KOPT-K1 (cell line): Measurements from ENCODE around the gene DLG2.

Source experiments
- H3K27ac ChIP-seq: fragments of 200-600 bp; sonication (generic); 2 replicates; pipeline ENCODE4 v1.5.1; 2016; ENCODE audit warnings: antibody characterized with exemption, mild to moderate bottlenecking, low read depth, low read length; ENCODE audit not compliant: poor library complexity, severe bottlenecking
- H3K36me3 ChIP-seq: fragments of 200-600 bp; sonication (generic); 2 replicates; pipeline ENCODE4 v1.5.1; 2017; ENCODE audit warnings: antibody characterized with exemption, mild to moderate bottlenecking, low read length, moderate library complexity; ENCODE audit not compliant: insufficient read depth
- H3K9me3 ChIP-seq: fragments of 200-600 bp; sonication (generic); 2 replicates; pipeline ENCODE4 v1.5.1; 2017; ENCODE audit warnings: antibody characterized with exemption, low read length, mild to moderate bottlenecking; ENCODE audit not compliant: insufficient read depth, poor library complexity, severe bottlenecking

The DLG2 gene

GRCh38 chr11:84089072-84090057 lies 1537.8 kb downstream of the DLG2 start:
- H3K27ac ChIP-seq = no peak overlapping the region
- H3K9me3 ChIP-seq = no peaks in the 10 kb centered on the region
- H3K36me3 ChIP-seq = no peaks in the 10 kb centered on the region

DNA sequence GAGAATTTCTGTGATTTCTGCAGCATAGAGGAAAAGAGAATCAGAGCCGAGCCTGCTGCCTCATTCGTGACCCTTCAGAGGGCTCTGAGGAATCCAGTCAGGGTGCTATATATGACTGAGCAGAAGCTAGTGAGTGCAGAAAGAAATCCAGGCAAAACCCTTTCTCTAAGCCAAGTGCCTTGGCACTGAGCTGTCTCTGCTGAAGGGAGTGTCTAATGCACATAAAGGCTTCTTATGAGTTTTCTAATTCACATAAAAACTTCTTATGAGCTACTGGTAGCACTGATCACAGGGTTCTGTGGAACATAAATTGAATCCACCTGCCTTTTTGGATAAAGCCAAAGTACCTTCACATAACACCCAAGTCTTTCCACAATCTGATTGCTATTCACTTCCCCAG lies 1555.3 kb downstream of the DLG2 start:
- no peak overlapping the region for H3K27ac ChIP-seq
- H3K9me3 ChIP-seq = no peaks in the 10 kb centered on the region
- no peaks in the 10 kb centered on the region for H3K36me3 ChIP-seq

DNA sequence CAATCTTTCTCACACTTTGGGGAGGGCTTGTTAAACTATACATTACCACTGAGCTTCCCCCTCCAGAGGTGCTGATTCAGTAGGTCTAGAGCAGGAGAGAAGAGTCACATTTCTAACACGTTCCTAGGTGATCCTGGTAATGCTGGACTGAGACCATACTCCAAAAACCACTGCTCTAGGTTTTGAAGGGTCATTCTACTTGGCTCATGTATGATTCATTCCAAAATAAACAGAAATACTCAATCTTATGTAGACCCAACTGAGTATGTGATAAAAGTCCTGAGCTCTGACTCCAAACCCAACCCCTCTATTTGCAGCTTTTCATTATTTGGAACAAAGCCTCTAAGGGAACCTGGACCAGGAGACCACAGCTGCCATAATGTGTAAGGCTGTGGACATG lies 1558.1 kb downstream of the DLG2 start:
- no peaks in the 10 kb centered on the region for H3K9me3 ChIP-seq
- no peaks in the 10 kb centered on the region for H3K36me3 ChIP-seq
- H3K27ac ChIP-seq = no peak overlapping the region

DNA sequence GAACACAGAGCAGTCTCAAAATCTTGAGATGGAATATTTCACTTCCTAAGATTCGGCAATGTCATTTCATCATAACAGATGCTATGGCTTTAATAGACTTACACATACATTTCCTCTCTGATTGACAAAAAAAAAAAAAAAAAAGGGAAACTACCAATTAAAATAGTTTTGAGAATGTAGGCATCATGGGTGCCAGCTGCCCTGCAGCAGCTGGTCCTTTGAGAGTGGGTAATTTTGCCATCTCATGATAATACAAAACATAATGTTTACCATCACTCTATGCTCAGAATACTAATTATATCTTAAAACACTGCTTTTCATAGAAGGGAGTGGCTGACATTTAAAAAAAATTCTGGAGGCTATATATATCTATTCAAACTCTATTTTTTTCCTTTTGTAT lies 1565.4 kb downstream of the DLG2 start:
- Histone ChIP-seq H3K36me3 (no peaks in the 10 kb centered on the region), H3K9me3 (no peaks in the 10 kb centered on the region), H3K27ac (no peak overlapping the region)

DNA sequence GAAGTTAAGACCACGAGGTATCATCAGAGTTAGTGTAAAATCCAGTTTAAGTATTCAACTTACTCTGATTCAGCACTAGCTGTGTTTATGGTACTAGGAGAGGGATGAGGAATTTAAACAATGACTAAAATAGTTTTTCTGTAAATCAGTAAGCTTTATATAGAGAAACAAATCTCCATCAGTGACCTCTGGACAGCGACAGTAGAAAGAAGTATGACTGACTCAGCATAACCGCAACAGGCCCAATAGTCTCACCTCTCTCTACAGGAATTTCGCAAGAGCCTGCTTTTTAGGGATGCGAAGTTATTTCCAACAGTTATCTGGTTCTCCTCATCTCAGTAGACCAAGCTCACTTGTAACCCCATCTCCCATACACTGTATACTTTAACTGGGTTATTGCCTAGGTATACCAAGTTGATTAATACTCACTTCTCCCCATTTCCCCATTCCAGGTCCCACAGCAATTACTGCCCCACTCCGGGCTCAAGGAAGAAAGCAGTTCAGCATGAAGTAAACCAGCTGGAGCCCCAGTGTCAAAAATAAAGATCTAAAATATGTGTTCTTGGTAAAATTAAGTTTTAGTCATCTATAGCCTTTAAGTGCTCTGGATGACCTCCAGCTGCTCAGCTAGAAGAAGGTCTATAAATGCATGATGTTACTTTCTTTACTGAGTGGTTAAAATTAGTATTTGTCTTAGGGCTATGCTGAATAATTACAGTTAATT lies 1570.3 kb downstream of the DLG2 start:
- no peaks in the 10 kb centered on the region for H3K36me3 ChIP-seq
- H3K27ac ChIP-seq = no peak overlapping the region
- H3K9me3 ChIP-seq = no peaks in the 10 kb centered on the region

DNA sequence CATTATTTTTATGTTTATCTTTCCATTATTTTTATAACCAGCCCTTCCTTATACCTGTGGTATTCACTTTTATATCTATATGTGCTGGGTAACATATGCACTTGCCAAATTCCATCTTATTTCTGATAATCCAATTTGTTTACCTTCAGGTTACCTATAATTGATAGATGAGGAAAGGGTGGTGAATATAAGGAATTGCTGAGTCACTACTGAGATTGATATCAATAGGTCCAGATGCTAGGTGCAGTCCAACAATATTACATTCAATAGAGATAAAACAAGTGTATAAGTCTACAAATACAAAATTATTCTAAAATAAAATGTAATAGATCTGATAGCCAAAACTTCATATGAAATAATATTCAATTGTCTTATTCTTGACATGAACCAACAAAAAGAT lies 1582.0 kb downstream of the DLG2 start:
- Histone ChIP-seq H3K27ac (no peak overlapping the region), H3K9me3 (no peaks in the 10 kb centered on the region), H3K36me3 (no peaks in the 10 kb centered on the region)

GRCh38 chr11:84044706-84045105 lies 1582.4 kb downstream of the DLG2 start:
- Histone ChIP-seq H3K9me3 (no peaks in the 10 kb centered on the region), H3K27ac (no peak overlapping the region), H3K36me3 (no peaks in the 10 kb centered on the region)

DNA sequence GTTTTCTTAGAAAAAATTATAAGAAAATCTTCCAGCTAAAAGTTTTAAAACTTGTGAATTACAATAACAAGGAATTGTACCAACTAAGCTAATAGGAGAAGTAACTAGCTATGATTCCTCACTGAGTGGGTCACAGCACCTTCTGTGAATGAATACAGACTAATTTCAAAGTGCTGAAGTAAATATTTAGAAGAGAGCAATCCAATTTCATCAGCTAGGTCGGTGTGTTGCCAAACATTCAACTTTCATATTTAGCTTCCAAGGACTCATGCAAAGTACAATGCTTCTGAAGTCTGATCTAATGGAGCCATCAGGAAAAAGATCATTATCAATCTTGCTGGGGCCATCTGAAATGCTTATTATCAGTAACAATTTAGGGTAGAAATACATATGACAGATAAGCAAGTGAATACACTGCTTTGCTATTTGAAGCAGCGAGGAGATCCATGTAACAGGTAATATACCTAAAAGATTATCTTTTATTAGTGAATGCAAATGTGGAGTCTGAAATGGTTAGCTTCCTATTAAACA lies 1590.4 kb downstream of the DLG2 start:
- no peaks in the 10 kb centered on the region for H3K36me3 ChIP-seq
- no peak overlapping the region for H3K27ac ChIP-seq
- no peaks in the 10 kb centered on the region for H3K9me3 ChIP-seq

DNA sequence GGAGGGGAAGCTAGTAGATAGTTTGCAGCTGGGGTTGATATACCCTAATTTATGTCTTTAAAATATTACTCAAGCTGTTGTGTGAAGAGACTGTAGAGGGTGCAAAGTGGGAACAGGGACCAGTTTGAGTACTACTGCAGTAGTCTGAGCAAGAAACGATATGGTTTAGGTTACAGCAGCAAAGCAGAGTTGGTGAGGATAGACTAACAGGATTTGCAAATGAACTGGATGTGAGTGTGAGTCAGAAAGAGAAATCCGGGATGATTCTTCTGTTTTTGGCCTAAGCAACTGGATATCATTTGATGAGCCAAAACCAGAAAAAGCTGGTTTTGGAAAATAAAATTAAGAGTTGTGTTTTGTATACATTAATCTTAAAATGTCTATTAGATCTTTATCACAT lies 1591.5 kb downstream of the DLG2 start:
- Histone ChIP-seq H3K36me3 (no peaks in the 10 kb centered on the region), H3K27ac (no peak overlapping the region), H3K9me3 (no peaks in the 10 kb centered on the region)

DNA sequence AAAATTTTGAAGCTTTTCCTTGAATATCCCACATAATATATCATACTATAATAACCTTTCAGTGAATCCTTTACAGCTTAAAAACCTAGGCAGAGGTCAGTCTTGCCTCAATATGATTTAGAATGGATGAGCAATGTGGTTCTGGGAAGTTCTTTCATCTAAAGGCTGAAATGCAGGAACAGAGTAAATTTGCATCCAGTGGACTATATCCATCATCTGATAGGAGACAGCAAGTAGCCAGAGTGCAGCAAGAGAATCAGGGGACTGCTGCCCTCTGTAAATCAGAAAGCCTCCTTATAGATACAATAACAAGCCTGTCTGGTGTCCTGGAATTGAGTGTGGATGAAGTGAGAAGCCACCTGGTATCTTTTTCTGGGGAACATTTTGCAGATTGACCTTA lies 1592.7 kb downstream of the DLG2 start:
- Histone ChIP-seq H3K27ac (no peak overlapping the region), H3K9me3 (no peaks in the 10 kb centered on the region), H3K36me3 (no peaks in the 10 kb centered on the region)

- Histone ChIP-seq H3K36me3 (no peaks in the 10 kb centered on the region), H3K27ac (no peak overlapping the region), H3K9me3 (no peaks in the 10 kb centered on the region)
These were observed 1602.9 kb downstream of the DLG2 start for GRCh38 chr11:84024266-84024665.

DNA sequence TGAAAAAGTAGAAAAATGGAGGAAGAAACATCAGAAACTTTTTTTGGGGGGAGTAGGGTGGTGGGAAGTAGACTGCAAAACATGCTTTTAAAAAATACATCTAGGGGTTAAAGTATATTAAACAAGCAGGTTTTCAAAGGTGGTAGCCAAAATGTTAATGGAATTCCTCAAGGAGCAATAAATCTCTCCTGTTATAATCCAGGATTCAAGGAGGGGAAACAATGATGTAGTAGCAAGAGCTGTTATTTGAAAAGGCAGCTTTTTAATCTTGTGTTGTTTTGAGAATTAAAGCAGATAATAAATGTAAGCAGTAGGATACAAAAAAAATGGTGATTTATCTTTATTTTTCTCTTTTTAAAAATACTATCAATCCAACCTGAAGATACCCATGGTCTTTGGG lies 1604.4 kb downstream of the DLG2 start:
- H3K27ac ChIP-seq = no peak overlapping the region
- H3K36me3 ChIP-seq = no peaks in the 10 kb centered on the region
- H3K9me3 ChIP-seq = no peaks in the 10 kb centered on the region

DNA sequence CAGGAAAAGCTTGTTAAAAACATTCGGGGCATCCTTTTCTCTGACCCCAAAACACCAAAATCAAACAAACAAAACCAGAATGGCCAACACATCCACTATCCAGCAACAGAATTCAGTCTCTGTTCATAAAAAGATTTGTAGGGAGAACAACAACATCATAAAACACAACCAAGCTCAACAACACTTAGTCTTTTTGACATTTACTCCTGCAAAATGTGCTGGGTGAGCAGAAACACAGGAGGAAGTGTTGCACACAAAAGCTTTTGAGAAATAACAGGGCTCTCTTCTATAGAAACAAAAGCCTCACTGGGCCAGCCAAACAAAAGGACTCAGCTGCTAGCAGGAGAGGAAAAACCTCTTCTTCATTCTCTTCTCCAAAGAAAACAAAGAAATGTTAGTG lies 1604.9 kb downstream of the DLG2 start:
- no peak overlapping the region for H3K27ac ChIP-seq
- H3K9me3 ChIP-seq = no peaks in the 10 kb centered on the region
- H3K36me3 ChIP-seq = no peaks in the 10 kb centered on the region

- H3K36me3 ChIP-seq = no peaks in the 10 kb centered on the region
- H3K27ac ChIP-seq = no peak overlapping the region
- H3K9me3 ChIP-seq = no peaks in the 10 kb centered on the region
These were observed 1605.9 kb downstream of the DLG2 start for GRCh38 chr11:84021291-84021690.

GRCh38 chr11:84019571-84020194 lies 1607.5 kb downstream of the DLG2 start:
- H3K27ac ChIP-seq = no peak overlapping the region
- H3K9me3 ChIP-seq = no peaks in the 10 kb centered on the region

More at GRCh38 chr11:84019571-84020194, 1607.5 kb downstream of the DLG2 start:
- no peaks in the 10 kb centered on the region for H3K36me3 ChIP-seq
